Epidermal melanocyte (primary cell): Measurements from ENCODE around the gene PDE3B.

Experiments used
- DNase-seq: peaks from one replicate; pipeline ENCODE4 v3.0.0; 2011; ENCODE audit warnings: low spot score; ENCODE audit not compliant: insufficient read length

PDE3B gene

DNA sequence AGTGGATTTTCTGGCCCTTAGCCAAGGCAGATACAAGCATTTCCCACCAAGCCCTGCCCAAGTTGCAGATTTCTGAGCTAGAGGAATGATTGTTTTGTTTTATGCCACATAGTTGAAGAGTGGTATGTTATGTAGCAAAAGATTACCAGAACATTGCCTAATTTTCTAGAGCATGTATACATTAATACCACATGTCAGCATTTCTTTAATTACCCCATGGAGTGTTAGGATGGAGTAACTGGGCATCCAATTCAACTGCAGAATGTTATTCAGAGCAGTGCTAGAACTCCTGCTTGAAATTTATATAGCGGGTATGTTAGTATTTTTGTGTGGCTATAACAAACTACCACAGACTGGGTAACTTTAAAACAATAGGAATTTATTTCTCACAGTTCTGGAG is 272.8 kb downstream of the PDE3B start:
- DNase-seq: no peak
